Keratinocyte (primary cell): ENCODE results near the gene ANXA4. TPM values are rescaled to one million over a fixed set of nuclear protein-coding genes. Genes with fewer than 3 reads are reported as not detected.

Source experiments
- DNase-seq: peaks from one replicate; pipeline ENCODE4 v3.0.0-alpha.2; 2011; ENCODE audit warnings: low read depth, missing footprints, low spot score
- FAIRE-seq: peaks from 2 replicates; lab custom pipeline; 2011; peaks lifted over from hg19 to GRCh38; lab: Jason Lieb, UNC
- H2AFZ ChIP-seq: 2 replicates; pipeline ENCODE4 v1.6.0; 2012; ENCODE audit warnings: low read length, control low read depth, inconsistent platforms; ENCODE audit not compliant: control insufficient read depth
- H3K27ac ChIP-seq: 2 replicates; pipeline ENCODE4 v1.5.1; 2011; ENCODE audit warnings: low read length; ENCODE audit not compliant: control insufficient read depth, insufficient read depth
- H3K27me3 ChIP-seq: 3 replicates; pipeline ENCODE4 v1.6.0; 2011; ENCODE audit warnings: low read length; ENCODE audit not compliant: control insufficient read depth, insufficient read depth; ENCODE audit errors: extremely low read depth
- H3K36me3 ChIP-seq, 2 experiments: 2 replicates in 1 of 2; 3 replicates in 1 of 2; pipeline ENCODE4 v1.5.1; 2011; ENCODE audit warnings: low read length in 2 of 2, mild to moderate bottlenecking in 1 of 2; ENCODE audit not compliant: control insufficient read depth in 2 of 2, insufficient read depth in 2 of 2; ENCODE audit errors: extremely low read depth in 1 of 2
- H3K4me1 ChIP-seq: 3 replicates; pipeline ENCODE4 v1.5.1; 2011; ENCODE audit warnings: low read length; ENCODE audit not compliant: control insufficient read depth, insufficient read depth; ENCODE audit errors: extremely low read depth
- H3K4me2 ChIP-seq: 3 replicates; pipeline ENCODE4 v1.6.0; 2011; ENCODE audit warnings: low read depth, low read length; ENCODE audit not compliant: control insufficient read depth, insufficient read depth; ENCODE audit errors: extremely low read depth
- H3K4me3 ChIP-seq, 3 experiments: fragments of 200-600 bp in 1 of 3; sonication (generic) in 1 of 3; 2 replicates in 2 of 3; 3 replicates in 1 of 3; pipeline ENCODE4 v1.5.1; 2011 to 2016; ENCODE audit warnings: low read length in 3 of 3, mild to moderate bottlenecking in 3 of 3, control low read depth in 2 of 3, inconsistent platforms in 1 of 3, low read depth in 1 of 3, mixed read lengths in 1 of 3, mixed run types in 1 of 3, moderate library complexity in 1 of 3; ENCODE audit not compliant: control insufficient read depth in 2 of 3, insufficient read depth in 2 of 3; ENCODE audit errors: extremely low read depth in 1 of 3
- H3K79me2 ChIP-seq: 2 replicates; pipeline ENCODE4 v1.6.0; 2012; ENCODE audit warnings: low read length; ENCODE audit not compliant: control insufficient read depth, insufficient read depth
- H3K9ac ChIP-seq: 3 replicates; pipeline ENCODE4 v1.6.0; 2011; ENCODE audit warnings: low read length; ENCODE audit not compliant: control insufficient read depth, insufficient read depth; ENCODE audit errors: extremely low read depth
- H3K9me1 ChIP-seq: 3 replicates; pipeline ENCODE4 v1.6.0; 2011; ENCODE audit warnings: low read length; ENCODE audit not compliant: control insufficient read depth, insufficient read depth; ENCODE audit errors: extremely low read depth
- H3K9me3 ChIP-seq: 2 replicates; pipeline ENCODE4 v1.5.1; 2012; ENCODE audit warnings: low read depth, low read length; ENCODE audit not compliant: control insufficient read depth
- H4K20me1 ChIP-seq: 3 replicates; pipeline ENCODE4 v1.6.0; 2011; ENCODE audit warnings: low read length; ENCODE audit not compliant: control insufficient read depth, insufficient read depth; ENCODE audit errors: extremely low read depth
- CTCF ChIP-seq, 3 experiments: IDR thresholded peaks in 1 of 3; conservative IDR thresholded peaks in 1 of 3; optimal IDR thresholded peaks in 1 of 3; 2 replicates in 2 of 3; 3 replicates in 1 of 3; pipeline versions ENCODE3 to v1.5.1; 2011; ENCODE audit warnings: low read length in 3 of 3, mild to moderate bottlenecking in 3 of 3, moderate library complexity in 2 of 3, control low read depth in 1 of 3, inconsistent platforms in 1 of 3; ENCODE audit not compliant: insufficient read depth in 2 of 3; ENCODE audit errors: extremely low read depth in 1 of 3
- EZH2 ChIP-seq: IDR thresholded peaks from one replicate; pipeline ENCODE4 v1.6.1; 2012; ENCODE audit warnings: inconsistent platforms, mild to moderate bottlenecking, low read length, moderate library complexity
- dilution Hi-C: fragments of 300-500 bp; cut with MboI; formaldehyde crosslinking; loops from one replicate; pipeline ENCODE4 v1.7.0; 2020; ENCODE audit warnings: low sequenced_read_pairs; ENCODE audit not compliant: extremely low pct_ligation_motif_present
- polyA plus RNA-seq, 5 experiments: library from polyadenylated mRNA; depleted of rRNA in 3 of 5; stranded (reverse) in 3 of 5; stranded (forward) in 1 of 5; unstranded in 1 of 5; fragments of >200 nt; gene quantifications; 1 replicate in 1 of 5; 2 replicates in 3 of 5; 3 replicates in 1 of 5; pipeline versions ENCODE4 v1.2.1 to v1.2.3, GENCODE V29; 2011 to 2012; ENCODE audit warnings: missing spikeins in 2 of 5, low read depth in 1 of 5, low replicate concordance in 1 of 5

ANXA4 gene
- polyA plus RNA-seq, 1 donor (not counting 4 experiments of a cell fraction or from before 2014, with no cell fraction given): 209 TPM

- H3K9me1 ChIP-seq: no peaks in the 10 kb centered on the region
- peaks cover 0 to 3% of the 10 kb centered on the region in 2 experiments for H3K36me3 ChIP-seq
- H2AFZ ChIP-seq: no peak overlapping the region
- DNase-seq (no peak), FAIRE-seq (no peak)
- no peak overlapping the region for H3K4me2 ChIP-seq
- H3K27me3 ChIP-seq: no peaks in the 10 kb centered on the region
- no peak overlapping the region for H3K9ac ChIP-seq
- H3K79me2 ChIP-seq: peaks cover 16% of the 10 kb centered on the region
- no peak overlapping the region for H3K4me3 ChIP-seq
- TF ChIP-seq CTCF (optimal IDR thresholded peaks at IDR 0.05 in 1 of 3, IDR thresholded peaks at IDR 0.05 in 1 of 3, conservative IDR thresholded peaks at IDR 0.05 in 1 of 3; ENCODE audit: extremely low read depth in 1 of 3, insufficient read depth in 2 of 3, low read length in 3 of 3): no peak
- TF ChIP-seq EZH2: no peak
- H3K9me3 ChIP-seq: no peaks in the 10 kb centered on the region
- H3K27ac ChIP-seq: no peak overlapping the region
- dilution Hi-C loops: no loop called here
- H3K4me1 ChIP-seq: peaks cover 24% of the 10 kb centered on the region
- H4K20me1 ChIP-seq: no peaks in the 10 kb centered on the region
Measured at GRCh38 chr2:69774984-69775982, 33.3 kb downstream of the ANXA4 start.

GRCh38 chr2:69776886-69777785 lies 35.2 kb downstream of the ANXA4 start:
- peaks cover 24% of the 10 kb centered on the region for H3K4me1 ChIP-seq
- peaks cover 10% of the 10 kb centered on the region for H3K79me2 ChIP-seq
- H3K36me3 ChIP-seq: peaks cover 0 to 3% of the 10 kb centered on the region in 2 experiments
- H3K9ac ChIP-seq: no peak overlapping the region
- no peaks in the 10 kb centered on the region for H3K9me1 ChIP-seq
- no peak for DNase-seq
- no peak overlapping the region for H3K4me2 ChIP-seq
- no peaks in the 10 kb centered on the region for H3K9me3 ChIP-seq
- H3K4me3 ChIP-seq: no peak overlapping the region
- H3K27ac ChIP-seq: no peak overlapping the region
- dilution Hi-C loops: no loop called here
- H2AFZ ChIP-seq: no peak overlapping the region
- no peaks in the 10 kb centered on the region for H3K27me3 ChIP-seq
- no peak for FAIRE-seq
- H4K20me1 ChIP-seq: no peaks in the 10 kb centered on the region
- TF ChIP-seq CTCF (optimal IDR thresholded peaks at IDR 0.05 in 1 of 3, IDR thresholded peaks at IDR 0.05 in 1 of 3, conservative IDR thresholded peaks at IDR 0.05 in 1 of 3; ENCODE audit: extremely low read depth in 1 of 3, insufficient read depth in 2 of 3, low read length in 3 of 3) (no peak), EZH2 (no peak)
